Measurements from ENCODE around the gene NEB.

DNA sequence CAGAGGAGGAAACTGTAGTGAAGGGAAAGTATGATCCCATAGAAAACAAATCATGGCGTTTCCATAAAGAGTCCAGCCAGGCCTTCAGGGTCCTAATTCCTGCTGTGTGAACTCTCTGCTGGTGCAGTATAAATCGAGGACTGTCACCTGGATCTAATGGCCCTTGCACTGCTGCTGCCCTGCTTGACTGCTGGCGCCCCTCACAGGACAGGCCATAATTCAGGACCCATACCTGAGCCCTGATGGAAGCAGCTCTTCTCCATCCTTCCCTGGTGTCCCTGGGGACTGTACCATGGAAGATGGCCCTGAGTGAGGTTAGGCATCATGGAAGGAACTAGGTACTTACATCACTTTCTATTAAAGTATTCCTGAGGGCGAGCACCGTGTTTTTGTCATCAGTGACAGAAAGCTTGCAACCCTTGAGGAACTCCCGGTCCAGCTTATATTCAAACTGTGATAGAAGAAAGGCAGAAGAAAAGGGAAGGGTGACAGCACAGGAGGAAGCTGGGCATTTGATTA, 207.6 kb downstream of the NEB start:
- TF ChIP-seq EP300 (IDR thresholded peaks at IDR 0.05; ENCODE audit: borderline replicate concordance) (no peak), TAF1 (IDR thresholded peaks at IDR 0.05; ENCODE audit: low read depth) (no peak), FOXM1 (IDR thresholded peaks at IDR 0.05; ENCODE audit: borderline replicate concordance, low read depth) (no peak), EGR1 (IDR thresholded peaks at IDR 0.05) (no peak)
- TF ChIP-seq, protein P1, sequence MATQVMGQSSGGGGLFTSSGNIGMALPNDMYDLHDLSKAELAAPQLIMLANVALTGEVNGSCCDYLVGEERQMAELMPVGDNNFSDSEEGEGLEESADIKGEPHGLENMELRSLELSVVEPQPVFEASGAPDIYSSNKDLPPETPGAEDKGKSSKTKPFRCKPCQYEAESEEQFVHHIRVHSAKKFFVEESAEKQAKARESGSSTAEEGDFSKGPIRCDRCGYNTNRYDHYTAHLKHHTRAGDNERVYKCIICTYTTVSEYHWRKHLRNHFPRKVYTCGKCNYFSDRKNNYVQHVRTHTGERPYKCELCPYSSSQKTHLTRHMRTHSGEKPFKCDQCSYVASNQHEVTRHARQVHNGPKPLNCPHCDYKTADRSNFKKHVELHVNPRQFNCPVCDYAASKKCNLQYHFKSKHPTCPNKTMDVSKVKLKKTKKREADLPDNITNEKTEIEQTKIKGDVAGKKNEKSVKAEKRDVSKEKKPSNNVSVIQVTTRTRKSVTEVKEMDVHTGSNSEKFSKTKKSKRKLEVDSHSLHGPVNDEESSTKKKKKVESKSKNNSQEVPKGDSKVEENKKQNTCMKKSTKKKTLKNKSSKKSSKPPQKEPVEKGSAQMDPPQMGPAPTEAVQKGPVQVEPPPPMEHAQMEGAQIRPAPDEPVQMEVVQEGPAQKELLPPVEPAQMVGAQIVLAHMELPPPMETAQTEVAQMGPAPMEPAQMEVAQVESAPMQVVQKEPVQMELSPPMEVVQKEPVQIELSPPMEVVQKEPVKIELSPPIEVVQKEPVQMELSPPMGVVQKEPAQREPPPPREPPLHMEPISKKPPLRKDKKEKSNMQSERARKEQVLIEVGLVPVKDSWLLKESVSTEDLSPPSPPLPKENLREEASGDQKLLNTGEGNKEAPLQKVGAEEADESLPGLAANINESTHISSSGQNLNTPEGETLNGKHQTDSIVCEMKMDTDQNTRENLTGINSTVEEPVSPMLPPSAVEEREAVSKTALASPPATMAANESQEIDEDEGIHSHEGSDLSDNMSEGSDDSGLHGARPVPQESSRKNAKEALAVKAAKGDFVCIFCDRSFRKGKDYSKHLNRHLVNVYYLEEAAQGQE (IDR thresholded peaks at IDR 0.05; ENCODE audit: low read depth) = no peak
- TF ChIP-seq, protein P2, sequence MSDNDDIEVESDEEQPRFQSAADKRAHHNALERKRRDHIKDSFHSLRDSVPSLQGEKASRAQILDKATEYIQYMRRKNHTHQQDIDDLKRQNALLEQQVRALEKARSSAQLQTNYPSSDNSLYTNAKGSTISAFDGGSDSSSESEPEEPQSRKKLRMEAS (IDR thresholded peaks at IDR 0.05) = no peak
- TF ChIP-seq, protein P3, sequence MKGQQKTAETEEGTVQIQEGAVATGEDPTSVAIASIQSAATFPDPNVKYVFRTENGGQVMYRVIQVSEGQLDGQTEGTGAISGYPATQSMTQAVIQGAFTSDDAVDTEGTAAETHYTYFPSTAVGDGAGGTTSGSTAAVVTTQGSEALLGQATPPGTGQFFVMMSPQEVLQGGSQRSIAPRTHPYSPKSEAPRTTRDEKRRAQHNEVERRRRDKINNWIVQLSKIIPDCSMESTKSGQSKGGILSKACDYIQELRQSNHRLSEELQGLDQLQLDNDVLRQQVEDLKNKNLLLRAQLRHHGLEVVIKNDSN (IDR thresholded peaks at IDR 0.05) = no peak

Data from Ishikawa (cell line).